ENCODE results near the gene GIN1.
"Not testable (repeated sequence)": the region's sequence is repeated elsewhere in the genome, so short reads cannot be mapped to it uniquely, and the experiment has no call there.

DNA sequence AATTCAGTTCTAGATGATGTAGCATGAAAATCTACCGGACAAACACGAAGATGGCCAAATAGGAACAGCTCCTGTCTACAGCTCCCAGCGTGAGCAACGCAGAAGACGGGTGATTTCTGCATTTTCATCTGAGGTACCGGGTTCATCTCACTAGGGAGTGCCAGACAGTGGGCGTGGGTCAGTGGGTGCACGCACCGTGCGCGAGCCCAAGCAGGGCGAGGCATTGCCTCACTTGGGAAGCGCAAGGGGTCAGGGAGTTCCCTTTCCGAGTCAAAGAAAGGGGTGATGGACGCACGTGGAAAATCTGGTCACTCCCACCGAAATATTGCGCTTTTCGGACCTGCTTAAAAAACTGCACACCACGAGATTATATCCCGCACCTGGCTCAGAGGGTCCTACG, 73.2 kb downstream of the GIN1 start:
- TF ChIP-seq, protein P1, sequence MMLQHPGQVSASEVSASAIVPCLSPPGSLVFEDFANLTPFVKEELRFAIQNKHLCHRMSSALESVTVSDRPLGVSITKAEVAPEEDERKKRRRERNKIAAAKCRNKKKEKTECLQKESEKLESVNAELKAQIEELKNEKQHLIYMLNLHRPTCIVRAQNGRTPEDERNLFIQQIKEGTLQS (CRISPR knock-in tag; conservative IDR thresholded peaks at IDR 0.05) = not testable (repeated sequence)
- not testable (repeated sequence) for TF ChIP-seq MYBL2 (CRISPR knock-in tag; IDR thresholded peaks at IDR 0.05); SP1 (CRISPR knock-in tag; conservative IDR thresholded peaks at IDR 0.05)
- TF ChIP-seq, protein P2, sequence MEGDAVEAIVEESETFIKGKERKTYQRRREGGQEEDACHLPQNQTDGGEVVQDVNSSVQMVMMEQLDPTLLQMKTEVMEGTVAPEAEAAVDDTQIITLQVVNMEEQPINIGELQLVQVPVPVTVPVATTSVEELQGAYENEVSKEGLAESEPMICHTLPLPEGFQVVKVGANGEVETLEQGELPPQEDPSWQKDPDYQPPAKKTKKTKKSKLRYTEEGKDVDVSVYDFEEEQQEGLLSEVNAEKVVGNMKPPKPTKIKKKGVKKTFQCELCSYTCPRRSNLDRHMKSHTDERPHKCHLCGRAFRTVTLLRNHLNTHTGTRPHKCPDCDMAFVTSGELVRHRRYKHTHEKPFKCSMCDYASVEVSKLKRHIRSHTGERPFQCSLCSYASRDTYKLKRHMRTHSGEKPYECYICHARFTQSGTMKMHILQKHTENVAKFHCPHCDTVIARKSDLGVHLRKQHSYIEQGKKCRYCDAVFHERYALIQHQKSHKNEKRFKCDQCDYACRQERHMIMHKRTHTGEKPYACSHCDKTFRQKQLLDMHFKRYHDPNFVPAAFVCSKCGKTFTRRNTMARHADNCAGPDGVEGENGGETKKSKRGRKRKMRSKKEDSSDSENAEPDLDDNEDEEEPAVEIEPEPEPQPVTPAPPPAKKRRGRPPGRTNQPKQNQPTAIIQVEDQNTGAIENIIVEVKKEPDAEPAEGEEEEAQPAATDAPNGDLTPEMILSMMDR (IDR thresholded peaks at IDR 0.05) = not testable (repeated sequence)
- TF ChIP-seq, protein P3, sequence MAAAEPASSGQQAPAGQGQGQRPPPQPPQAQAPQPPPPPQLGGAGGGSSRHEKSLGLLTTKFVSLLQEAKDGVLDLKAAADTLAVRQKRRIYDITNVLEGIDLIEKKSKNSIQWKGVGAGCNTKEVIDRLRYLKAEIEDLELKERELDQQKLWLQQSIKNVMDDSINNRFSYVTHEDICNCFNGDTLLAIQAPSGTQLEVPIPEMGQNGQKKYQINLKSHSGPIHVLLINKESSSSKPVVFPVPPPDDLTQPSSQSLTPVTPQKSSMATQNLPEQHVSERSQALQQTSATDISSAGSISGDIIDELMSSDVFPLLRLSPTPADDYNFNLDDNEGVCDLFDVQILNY (CRISPR knock-in tag; IDR thresholded peaks at IDR 0.05) = not testable (repeated sequence)
